AG08396 (cell line): ENCODE data around the gene NID1.
A peak's percentile ranks its signal among the peaks of the same experiment; 100 is the strongest.
"Not testable (repeated sequence)": the region's sequence is repeated elsewhere in the genome, so short reads cannot be mapped to it uniquely, and the experiment has no call there.

ENCODE experiments used
- DNase-seq: peaks from one replicate; pipeline ENCODE4 v3.0.0; 2012; ENCODE audit warnings: low spot score, mixed read lengths

The NID1 gene

DNA sequence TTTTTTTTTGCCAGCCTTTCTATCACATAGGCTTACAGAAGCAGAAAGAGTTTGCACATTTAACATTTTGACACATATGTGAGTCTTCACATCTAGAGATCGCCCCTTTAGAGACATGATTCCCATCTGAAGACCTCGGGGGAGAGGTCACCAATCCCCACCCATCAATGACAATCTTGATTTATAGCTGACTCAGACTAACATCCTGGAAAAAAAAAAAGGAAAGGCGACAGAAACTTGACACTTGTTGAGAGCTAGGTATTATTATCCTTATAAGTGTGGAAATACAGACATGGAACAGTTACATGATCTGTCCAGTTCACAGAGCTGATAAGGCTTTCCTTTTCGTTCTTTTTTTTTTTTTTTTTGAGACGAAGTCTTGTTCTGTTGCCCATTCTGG, 28.0 kb upstream of the NID1 start:
- DNase-seq, result no peak

DNA sequence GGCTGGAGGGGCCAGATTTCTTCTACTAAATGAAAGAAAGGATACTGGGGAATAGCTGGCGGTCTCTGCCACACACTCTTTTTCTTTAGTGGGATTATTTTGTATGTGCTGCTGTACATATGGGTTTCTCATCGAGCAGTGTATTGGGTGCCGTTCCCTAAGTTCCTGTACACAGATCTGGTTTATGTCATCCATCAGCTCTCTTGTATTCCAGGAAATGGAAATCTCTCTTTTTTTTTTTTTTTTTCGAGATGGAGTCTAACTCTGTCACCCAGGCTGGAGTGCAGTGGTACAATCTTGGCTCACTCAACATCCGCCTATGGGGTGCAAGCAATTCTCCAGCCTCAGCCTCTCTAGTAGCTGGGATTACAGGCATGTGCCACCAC, 27.0 kb upstream of the NID1 start:
- no peak for DNase-seq

DNA sequence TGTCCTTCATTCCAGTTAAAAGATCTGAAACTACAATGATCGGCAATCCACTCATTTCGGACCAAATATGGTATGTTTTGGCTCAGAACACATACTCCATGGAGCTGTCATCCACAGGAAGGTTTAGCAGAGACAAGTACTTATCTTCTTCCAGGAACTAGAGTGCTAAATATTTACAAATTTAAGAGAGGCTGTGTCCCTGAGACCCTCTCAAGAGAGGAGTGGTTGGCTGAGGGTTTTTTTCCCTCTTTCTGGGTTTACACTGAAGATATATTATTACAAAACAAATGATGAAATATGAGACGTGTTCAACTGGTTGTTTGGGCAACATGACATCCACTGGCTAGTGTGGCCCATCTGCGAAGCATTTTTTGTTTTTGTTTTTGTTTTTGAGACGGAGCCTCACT, 25.9 kb upstream of the NID1 start:
- DNase-seq, result no peak

- DNase-seq, result peak; percentile 63
Observed at GRCh38 chr1:236089046-236089773, 24.3 kb upstream of the NID1 start.

GRCh38 chr1:236086537-236086936, 21.6 kb upstream of the NID1 start:
- DNase-seq, result no peak

DNA sequence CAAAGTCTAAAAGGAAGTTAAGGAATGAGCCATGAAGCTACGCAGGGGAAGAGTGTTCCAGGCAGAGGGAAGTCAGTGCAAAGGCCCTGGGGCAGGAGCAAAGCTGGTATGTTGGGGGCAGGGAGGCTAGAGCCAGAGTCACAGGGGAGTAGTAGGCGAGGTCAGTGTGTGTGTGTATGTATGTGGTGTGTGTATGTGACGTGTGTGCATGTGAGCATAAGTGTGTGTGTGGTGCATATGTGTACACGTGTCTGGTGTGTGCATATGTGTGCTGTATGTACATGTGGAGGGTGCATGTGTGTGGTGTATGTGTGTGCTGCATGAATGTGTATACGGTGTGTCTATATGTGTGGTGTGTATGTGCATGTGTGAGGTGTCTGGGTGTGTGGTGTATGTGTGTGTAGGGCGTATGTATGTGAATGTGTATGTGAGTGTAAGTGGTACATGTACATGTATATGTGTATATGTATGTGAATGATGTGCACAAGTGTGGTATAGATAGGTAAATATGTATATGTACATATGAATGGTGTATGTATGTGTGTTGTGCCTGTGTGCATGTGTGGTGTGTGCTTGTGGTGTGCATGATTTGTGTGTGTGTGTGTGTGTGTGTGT, 20.8 kb upstream of the NID1 start:
- no peak for DNase-seq

DNA sequence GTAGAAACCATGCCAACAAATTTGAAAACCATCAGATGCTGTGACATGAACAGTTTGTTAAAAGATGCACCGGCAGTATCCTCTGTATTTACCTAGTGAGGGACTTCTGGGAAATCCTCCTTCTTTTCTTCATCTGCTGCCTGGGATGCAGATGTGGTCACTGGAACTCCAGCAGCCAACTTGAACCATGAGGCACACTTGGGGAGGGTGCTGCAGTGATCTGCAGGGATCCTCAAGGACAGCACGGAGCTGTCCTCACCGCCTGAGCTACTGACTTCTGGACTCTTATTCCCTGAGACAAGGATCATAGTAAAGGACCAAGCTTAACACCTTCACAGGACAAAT, 19.5 kb upstream of the NID1 start:
- DNase-seq, result no peak

DNA sequence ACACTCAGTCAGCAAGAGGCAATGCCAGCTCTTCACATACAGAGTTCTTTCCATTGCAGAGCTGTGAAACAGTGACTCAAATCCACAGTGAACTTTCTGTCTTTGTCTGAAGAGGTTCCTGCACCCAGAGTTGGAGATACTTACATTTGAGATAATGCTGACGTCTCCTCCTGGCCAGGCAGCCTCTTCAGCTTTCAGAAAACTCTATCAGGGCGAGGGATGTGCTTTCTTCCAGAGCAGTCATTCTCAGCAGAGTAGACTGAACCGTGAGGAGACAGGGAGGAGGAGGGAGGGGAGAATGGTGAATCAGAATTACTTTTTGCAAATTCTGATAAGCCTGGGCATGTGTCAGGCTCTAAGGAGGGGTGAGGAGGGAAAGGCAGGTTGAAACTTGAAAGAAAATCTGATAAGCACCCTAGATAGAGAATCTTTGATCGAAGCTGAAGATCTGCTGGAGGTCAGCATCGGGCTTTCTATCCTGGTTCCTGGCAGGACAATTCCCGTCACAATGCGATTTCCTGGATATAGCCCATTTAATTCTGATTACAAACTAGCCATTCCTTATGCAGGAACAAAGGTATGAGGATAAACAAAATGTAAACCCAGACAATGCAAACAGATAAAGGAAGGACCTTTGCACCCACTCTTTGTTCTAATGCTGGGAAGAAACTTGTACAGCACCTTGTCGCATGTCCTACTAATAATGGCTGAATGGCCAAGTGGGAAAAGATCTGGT, 18.9 kb upstream of the NID1 start:
- no peak for DNase-seq

DNA sequence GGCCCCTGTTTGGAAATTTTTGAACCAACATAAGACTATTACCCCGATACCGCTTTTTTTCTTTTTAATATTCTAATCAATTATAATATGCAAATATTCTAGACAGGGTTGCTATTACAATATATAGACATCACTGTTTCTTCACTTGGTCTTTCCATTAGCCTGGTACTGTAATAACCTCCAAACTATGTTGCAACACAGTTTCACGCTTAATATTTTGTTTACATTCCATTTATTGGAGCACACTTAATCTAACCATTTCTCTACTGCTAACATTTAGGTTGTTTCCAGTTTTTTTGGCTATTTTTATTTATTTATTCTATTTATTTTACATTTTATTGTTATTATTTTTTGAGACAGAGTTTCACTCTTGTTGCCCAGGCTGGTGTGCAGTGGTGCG, 17.6 kb upstream of the NID1 start:
- no peak for DNase-seq

- no peak for DNase-seq
Observed at GRCh38 chr1:236081546-236082227, 16.8 kb upstream of the NID1 start.

- no peak for DNase-seq
Observed at GRCh38 chr1:236079703-236080102, 14.8 kb upstream of the NID1 start.

DNA sequence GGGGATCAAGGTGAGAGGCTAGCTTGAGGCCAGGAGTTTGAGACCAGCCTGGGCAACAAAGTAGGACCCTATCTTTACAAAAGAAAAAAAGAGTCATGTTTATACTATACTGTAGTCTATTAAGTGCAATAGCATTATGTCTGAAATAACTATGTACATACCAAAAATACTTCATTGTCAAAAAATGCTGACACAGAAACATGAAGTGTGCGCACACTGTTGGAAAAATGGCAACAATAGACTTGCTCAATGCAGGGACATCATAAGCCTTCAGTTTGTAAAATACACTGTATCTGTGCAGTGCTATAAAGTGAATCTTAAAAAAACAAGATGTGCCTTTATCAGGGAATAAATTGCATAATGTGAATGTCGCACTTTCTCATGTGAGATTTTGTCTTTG, 14.1 kb upstream of the NID1 start:
- DNase-seq, result no peak

- not testable (repeated sequence) for DNase-seq
Observed at GRCh38 chr1:236078077-236078476, 13.2 kb upstream of the NID1 start.

DNA sequence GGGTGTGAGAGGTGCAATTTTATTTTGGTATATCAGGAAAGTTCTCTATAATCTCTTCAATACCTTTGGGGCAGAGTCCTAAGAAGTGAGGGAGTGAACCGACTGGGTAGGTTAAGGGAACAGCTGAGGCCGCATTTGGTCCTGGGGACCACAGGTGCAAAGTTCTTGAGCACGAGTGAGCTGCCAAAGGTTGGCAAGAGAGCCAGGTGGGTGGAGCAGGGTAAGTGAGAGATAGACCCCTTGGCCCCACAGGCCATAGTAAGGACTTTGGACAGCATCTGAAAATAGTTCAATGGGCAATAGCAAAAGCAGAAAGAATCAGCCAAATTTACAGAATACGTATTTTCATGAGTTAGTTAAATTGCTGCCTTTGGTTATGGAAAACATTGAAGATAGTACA, 11.0 kb upstream of the NID1 start:
- DNase-seq, result no peak

GRCh38 chr1:236073307-236073897, 8.5 kb upstream of the NID1 start:
- DNase-seq, result no peak

GRCh38 chr1:236072001-236072400, 7.1 kb upstream of the NID1 start:
- DNase-seq, result no peak

DNA sequence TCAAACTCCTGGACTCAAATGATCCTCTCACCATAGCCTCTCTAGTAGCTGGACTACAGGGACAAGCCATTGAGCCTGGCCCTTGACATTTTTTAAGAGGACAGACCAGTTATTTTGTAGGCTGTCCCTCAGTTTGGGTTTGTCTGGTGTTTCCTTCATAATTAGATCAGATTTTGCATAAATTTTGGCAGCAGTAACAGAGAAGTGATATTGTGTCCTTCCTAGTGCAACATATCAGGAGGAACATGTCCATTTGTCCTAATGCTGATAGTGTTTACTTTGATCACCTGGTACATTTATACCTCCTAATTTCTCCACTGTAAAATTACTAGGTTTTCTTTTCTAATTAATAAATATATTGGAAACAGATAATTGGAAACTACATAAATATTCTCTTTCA, 5.9 kb upstream of the NID1 start:
- no peak for DNase-seq

- no peak for DNase-seq
Observed at GRCh38 chr1:236069796-236070195, 4.9 kb upstream of the NID1 start.

DNA sequence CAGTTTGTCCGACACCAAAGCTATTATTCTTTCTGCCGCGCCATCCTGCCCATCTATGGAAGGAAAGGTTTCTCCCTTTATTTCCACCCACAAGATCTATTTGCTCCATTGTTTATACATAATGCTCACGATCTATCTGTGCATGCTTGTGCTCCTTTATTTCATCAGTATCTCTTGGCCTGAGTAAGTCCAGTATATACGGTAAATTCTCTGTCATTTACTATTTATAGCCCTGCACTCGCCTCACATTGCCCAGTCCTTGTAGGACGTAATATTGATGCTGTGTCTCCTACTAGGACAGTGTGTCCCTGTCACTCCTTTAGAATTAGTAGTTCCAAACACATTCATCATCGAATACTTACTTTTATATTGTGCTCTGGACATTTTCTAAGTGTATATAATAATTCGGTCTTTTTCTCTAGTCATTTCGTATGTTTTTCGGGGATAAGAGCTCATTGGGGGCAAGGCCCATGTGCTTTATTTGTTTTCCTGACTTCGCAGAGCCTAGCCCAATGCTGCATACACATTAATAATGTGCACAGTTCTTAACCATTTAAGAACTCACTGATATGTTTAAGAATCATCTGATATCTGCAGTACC, 3.1 kb upstream of the NID1 start:
- peak; percentile 50 for DNase-seq

DNA sequence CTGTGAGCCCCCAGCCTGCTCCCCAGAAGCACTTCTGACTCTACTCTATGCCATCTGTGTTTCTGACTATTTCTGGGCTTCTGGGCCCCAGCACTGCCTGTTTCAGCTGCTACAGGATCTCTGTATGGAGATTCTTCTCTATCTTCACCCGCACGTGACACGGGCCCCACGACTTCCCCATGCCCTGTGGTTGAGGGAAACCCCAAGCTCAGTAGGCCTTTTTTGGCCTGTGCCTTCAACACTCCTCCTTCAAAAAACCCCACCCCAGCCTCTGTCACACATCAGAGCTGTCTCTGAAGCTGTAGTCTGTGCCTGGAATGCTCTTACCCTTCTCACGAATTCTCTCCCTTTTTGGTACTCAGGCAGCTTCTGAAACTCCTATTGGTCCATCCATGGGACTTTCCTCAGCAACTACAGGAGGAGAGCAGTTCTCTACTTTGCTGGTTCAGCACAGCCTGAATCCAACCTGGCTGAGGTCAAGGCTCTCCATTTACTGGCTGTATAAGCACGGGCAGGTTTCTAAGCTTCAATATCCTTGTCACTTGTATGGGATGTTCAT, 2.0 kb upstream of the NID1 start:
- no peak for DNase-seq

- DNase-seq, result no peak
Observed at GRCh38 chr1:236066054-236066453, 1.2 kb upstream of the NID1 start.

DNA sequence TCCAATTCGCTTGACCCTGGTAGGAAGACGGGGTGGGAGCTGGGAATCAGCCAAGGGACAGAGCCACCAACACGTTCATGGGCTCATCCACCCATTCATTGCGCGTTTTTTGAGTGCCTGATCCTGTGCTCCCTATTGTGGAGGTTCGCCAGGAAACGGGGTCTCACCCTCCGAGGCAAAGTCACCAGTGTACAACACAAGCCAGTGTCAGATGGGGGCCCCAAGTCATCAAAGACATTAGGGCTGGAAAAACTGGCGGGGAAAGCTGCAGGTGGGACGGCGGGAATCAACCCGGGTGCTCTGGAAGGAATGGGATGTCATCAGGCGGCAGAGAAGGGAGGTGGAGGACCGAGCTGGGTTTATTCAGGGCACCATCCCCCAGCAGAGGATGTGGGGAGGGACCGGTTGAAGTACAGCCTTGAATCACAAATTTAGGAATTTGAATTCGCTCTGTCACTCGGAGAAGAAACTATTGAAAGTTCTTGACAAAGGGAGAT, 667 bp upstream of the NID1 start:
- no peak for DNase-seq
